Osteoblast (primary cell): ENCODE data around the gene DNAJC16. TPM values are rescaled to one million over a fixed set of nuclear protein-coding genes. Genes with fewer than 3 reads are reported as not detected.

ENCODE experiments used
- DNase-seq: peaks from one replicate; pipeline ENCODE4 v3.0.0; 2011; ENCODE audit warnings: low spot score, mixed read lengths; ENCODE audit not compliant: insufficient read length; ENCODE audit errors: missing footprints
- H2AFZ ChIP-seq: 2 replicates; pipeline ENCODE4 v1.6.0; 2011; ENCODE audit warnings: mild to moderate bottlenecking, low read length
- H3K27ac ChIP-seq: 2 replicates; pipeline ENCODE4 v1.5.1; 2011; ENCODE audit warnings: mild to moderate bottlenecking, low read depth, low read length, moderate library complexity
- H3K27me3 ChIP-seq: 2 replicates; pipeline ENCODE4 v1.6.0; 2012; ENCODE audit warnings: mild to moderate bottlenecking, control low read depth, inconsistent platforms, low read length, moderate library complexity; ENCODE audit not compliant: insufficient read depth
- H3K36me3 ChIP-seq: 2 replicates; pipeline ENCODE4 v1.5.1; 2011; ENCODE audit warnings: mild to moderate bottlenecking, low read length, control low read depth, moderate library complexity; ENCODE audit not compliant: insufficient read depth
- H3K4me1 ChIP-seq: 2 replicates; pipeline ENCODE4 v1.5.1; 2011; ENCODE audit warnings: mild to moderate bottlenecking, low read length, control low read depth, moderate library complexity; ENCODE audit not compliant: insufficient read depth
- H3K4me2 ChIP-seq: 2 replicates; pipeline ENCODE4 v1.6.0; 2011; ENCODE audit warnings: mild to moderate bottlenecking, low read length; ENCODE audit not compliant: insufficient read depth
- H3K4me3 ChIP-seq: fragments of 200-600 bp; sonication (generic); 3 replicates; pipeline ENCODE4 v1.5.1; 2012; ENCODE audit warnings: mild to moderate bottlenecking, low read length, inconsistent platforms; ENCODE audit not compliant: insufficient read depth
- H3K79me2 ChIP-seq: 2 replicates; pipeline ENCODE4 v1.6.0; 2012; ENCODE audit warnings: mild to moderate bottlenecking, low read length, control low read depth, inconsistent platforms; ENCODE audit not compliant: insufficient read depth
- H3K9me3 ChIP-seq: 2 replicates; pipeline ENCODE4 v1.5.1; 2011; ENCODE audit warnings: low read depth, low read length, control low read depth
- H4K20me1 ChIP-seq: 2 replicates; pipeline ENCODE4 v1.6.0; 2012; ENCODE audit warnings: mild to moderate bottlenecking, low read length, control low read depth; ENCODE audit not compliant: insufficient read depth
- total RNA-seq: library from RNA; depleted of rRNA; stranded (reverse); fragments of >200 nt; gene quantifications from 2 replicates; pipeline ENCODE4 v1.2.3, GENCODE V29; 2012
- TF ChIP-seq, protein P1 (sequence below): IDR thresholded peaks from 2 replicates; pipeline ENCODE4 v1.5.1; 2011; ENCODE audit warnings: mild to moderate bottlenecking, low read depth, low read length, moderate library complexity; ENCODE audit errors: extremely low read depth

DNAJC16 gene
- total RNA-seq, 1 donor: 19.2 TPM

- Histone ChIP-seq H3K4me2 (no peak overlapping the region), H2AFZ (no peak overlapping the region), H3K4me3 (no peak overlapping the region), H3K27ac (no peak overlapping the region), H4K20me1 (peaks cover 2% of the 10 kb centered on the region), H3K27me3 (no peaks in the 10 kb centered on the region), H3K36me3 (peaks cover 57% of the 10 kb centered on the region), H3K9me3 (no peaks in the 10 kb centered on the region), H3K4me1 (peaks cover 13% of the 10 kb centered on the region), H3K79me2 (peaks cover 4% of the 10 kb centered on the region)
- TF ChIP-seq, protein P1, sequence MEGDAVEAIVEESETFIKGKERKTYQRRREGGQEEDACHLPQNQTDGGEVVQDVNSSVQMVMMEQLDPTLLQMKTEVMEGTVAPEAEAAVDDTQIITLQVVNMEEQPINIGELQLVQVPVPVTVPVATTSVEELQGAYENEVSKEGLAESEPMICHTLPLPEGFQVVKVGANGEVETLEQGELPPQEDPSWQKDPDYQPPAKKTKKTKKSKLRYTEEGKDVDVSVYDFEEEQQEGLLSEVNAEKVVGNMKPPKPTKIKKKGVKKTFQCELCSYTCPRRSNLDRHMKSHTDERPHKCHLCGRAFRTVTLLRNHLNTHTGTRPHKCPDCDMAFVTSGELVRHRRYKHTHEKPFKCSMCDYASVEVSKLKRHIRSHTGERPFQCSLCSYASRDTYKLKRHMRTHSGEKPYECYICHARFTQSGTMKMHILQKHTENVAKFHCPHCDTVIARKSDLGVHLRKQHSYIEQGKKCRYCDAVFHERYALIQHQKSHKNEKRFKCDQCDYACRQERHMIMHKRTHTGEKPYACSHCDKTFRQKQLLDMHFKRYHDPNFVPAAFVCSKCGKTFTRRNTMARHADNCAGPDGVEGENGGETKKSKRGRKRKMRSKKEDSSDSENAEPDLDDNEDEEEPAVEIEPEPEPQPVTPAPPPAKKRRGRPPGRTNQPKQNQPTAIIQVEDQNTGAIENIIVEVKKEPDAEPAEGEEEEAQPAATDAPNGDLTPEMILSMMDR: no peak
- peak; percentile 22 for DNase-seq
Observed at GRCh38 chr1:15538771-15539170, 12.1 kb downstream of the DNAJC16 start.

DNA sequence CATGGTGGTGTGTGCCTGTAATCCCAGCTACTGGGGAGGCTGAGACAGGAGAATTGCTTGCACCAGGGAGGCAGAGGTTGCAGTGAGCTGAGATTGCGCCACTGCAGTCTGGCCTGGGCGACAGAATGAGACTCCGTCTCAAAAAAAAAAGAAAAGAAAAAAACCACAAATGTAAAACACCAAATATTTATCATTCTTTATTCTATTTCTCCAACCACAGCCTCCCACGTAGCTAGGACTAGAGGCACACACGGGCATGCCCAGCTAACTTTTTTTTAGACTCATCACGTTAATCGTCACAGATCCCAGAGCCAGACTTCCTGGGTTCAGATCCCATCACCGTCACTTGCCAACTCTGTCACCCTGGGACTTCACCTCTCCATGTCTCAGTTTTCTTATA, 13.5 kb downstream of the DNAJC16 start:
- Histone ChIP-seq H3K79me2 (no peaks in the 10 kb centered on the region), H3K9me3 (no peaks in the 10 kb centered on the region), H3K4me2 (no peak overlapping the region), H3K27ac (peak overlapping the region; percentile 63), H4K20me1 (no peaks in the 10 kb centered on the region), H3K4me3 (no peak overlapping the region), H3K27me3 (no peaks in the 10 kb centered on the region), H3K36me3 (peaks cover 56% of the 10 kb centered on the region), H3K4me1 (peaks cover 13% of the 10 kb centered on the region), H2AFZ (no peak overlapping the region)
- TF ChIP-seq, protein P1: no peak
- no peak for DNase-seq

DNA sequence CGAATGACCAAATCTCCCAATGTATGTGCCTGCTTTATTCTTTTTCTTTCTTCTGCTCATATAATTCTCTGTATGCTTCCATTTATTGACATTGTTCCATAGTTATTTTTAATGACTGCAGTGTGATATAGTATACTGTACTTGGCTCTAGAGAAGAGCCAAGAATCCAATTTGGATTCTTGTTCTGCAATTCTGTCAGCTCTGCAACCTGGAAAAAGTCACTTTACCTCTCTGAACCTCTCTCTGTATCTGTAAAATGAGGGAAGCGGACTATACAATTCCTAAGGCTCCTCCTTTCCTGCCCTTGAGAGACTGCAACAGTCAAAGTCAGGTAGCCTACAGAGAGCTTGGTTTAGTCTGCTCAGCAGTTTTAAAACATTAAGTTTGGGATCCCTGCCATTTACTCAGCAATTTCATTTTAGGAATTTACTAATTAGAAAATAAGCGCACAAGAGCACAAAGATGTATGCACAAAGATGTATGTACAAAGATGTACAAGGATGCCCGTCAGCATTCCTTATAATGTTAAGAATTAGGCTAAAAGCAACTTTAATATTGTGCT, 14.7 kb downstream of the DNAJC16 start:
- Histone ChIP-seq H3K27ac (no peak overlapping the region), H3K9me3 (no peaks in the 10 kb centered on the region), H3K4me2 (no peak overlapping the region), H3K4me1 (peaks cover 13% of the 10 kb centered on the region), H3K79me2 (no peaks in the 10 kb centered on the region), H3K4me3 (no peak overlapping the region), H2AFZ (no peak overlapping the region), H3K36me3 (peaks cover 58% of the 10 kb centered on the region), H4K20me1 (no peaks in the 10 kb centered on the region), H3K27me3 (no peaks in the 10 kb centered on the region)
- TF ChIP-seq, protein P1: no peak
- DNase-seq: no peak

- H4K20me1 ChIP-seq: no peaks in the 10 kb centered on the region
- peaks cover 54% of the 10 kb centered on the region for H3K36me3 ChIP-seq
- H3K79me2 ChIP-seq: no peaks in the 10 kb centered on the region
- H3K4me3 ChIP-seq: no peak overlapping the region
- peak overlapping the region; percentile 17 for H3K4me2 ChIP-seq
- H3K9me3 ChIP-seq: no peaks in the 10 kb centered on the region
- H3K27me3 ChIP-seq: no peaks in the 10 kb centered on the region
- H3K4me1 ChIP-seq: peaks cover 13% of the 10 kb centered on the region
- DNase-seq: peak; percentile 4
- peak overlapping the region; percentile 54 for H3K27ac ChIP-seq
- no peak overlapping the region for H2AFZ ChIP-seq
- TF ChIP-seq, protein P1: no peak
Observed at GRCh38 chr1:15542388-15543250, 16.0 kb downstream of the DNAJC16 start.
